Endothelial cell of umbilical vein (primary cell): ENCODE data around the gene MORC4.

Experiments
- CTCF ChIP-seq, 2 donors: IDR thresholded peaks; 1 replicate in 1 of 2; 2 replicates in 1 of 2; pipeline ENCODE4 v1.5.1; 2011; ENCODE audit warnings: low read length in 2 of 2, mild to moderate bottlenecking in 2 of 2, moderate library complexity in 2 of 2, control low read depth in 1 of 2, inconsistent platforms in 1 of 2, low read depth in 1 of 2; ENCODE audit not compliant: insufficient read depth in 1 of 2; ENCODE audit errors: extremely low read depth in 1 of 2
- EZH2 ChIP-seq: IDR thresholded peaks from 2 replicates; pipeline ENCODE4 v1.6.1; 2012; ENCODE audit warnings: borderline replicate concordance, low read depth, mild to moderate bottlenecking, moderate library complexity, low read length, inconsistent platforms; ENCODE audit not compliant: severe bottlenecking
- JUN ChIP-seq: IDR thresholded peaks from 2 replicates; pipeline ENCODE4 v1.6.1; 2011; ENCODE audit warnings: borderline replicate concordance, low read depth; ENCODE audit not compliant: insufficient read length, insufficient read depth
- MAX ChIP-seq: IDR thresholded peaks from 2 replicates; pipeline ENCODE4 v1.6.1; 2011; ENCODE audit not compliant: insufficient read depth, insufficient read length
- MYC ChIP-seq: IDR thresholded peaks from one replicate; pipeline ENCODE4 v1.6.1; 2011; ENCODE audit warnings: mild to moderate bottlenecking, low read depth, low read length
- POLR2A ChIP-seq: IDR thresholded peaks from 2 replicates; pipeline ENCODE4 v1.6.1; 2012; ENCODE audit warnings: low read depth, mild to moderate bottlenecking, control low read depth, low read length
- POLR2AphosphoS5 ChIP-seq: IDR thresholded peaks from 2 replicates; pipeline ENCODE4 v1.6.1; 2012; ENCODE audit warnings: low read depth, mild to moderate bottlenecking, control low read depth, low read length, moderate library complexity; ENCODE audit not compliant: insufficient read depth

- TF ChIP-seq CTCF (IDR thresholded peaks at IDR 0.05; ENCODE audit: extremely low read depth in 1 of 2, insufficient read depth in 1 of 2, low read depth in 1 of 2, low read length in 2 of 2) (no peak), MYC (no peak), JUN (no peak), EZH2 (no peak), POLR2AphosphoS5 (no peak), POLR2A (no peak), MAX (no peak)
Measured at GRCh38 chrX:106899276-106899675, 100.7 kb downstream of the MORC4 start.
